Activated CD4-positive, CD25-positive, alpha-beta regulatory T cell treated with anti-CD3 and anti-CD28 coated beads, Interleukin-2, amount 50 U/mL, for 72 hours (primary cell): ENCODE data around the gene KCNQ1.

Source experiments
- DNase-seq: peaks from one replicate; pipeline ENCODE4 v3.0.0; 2021

The KCNQ1 gene

GRCh38 chr11:2444821-2445745 is at the start of gene KCNQ1:
KCNQ1 (plus strand) TSS chr11:2445008; CDS start chr11:2445099, 91 bp downstream.
- peak; percentile 66 for DNase-seq

GRCh38 chr11:2395211-2395730 is 49.5 kb upstream of the KCNQ1 start:
- no peak for DNase-seq

GRCh38 chr11:2395856-2396255 is 49.0 kb upstream of the KCNQ1 start:
- DNase-seq = no peak

- DNase-seq = no peak
These were observed 48.3 kb upstream of the KCNQ1 start for GRCh38 chr11:2396471-2396870.

GRCh38 chr11:2397005-2397404 is 47.8 kb upstream of the KCNQ1 start:
- DNase-seq = no peak

- no peak for DNase-seq
These were observed 46.0 kb upstream of the KCNQ1 start for GRCh38 chr11:2398664-2399355.

GRCh38 chr11:2399488-2400068 is 45.2 kb upstream of the KCNQ1 start:
- peak; percentile 45 for DNase-seq

GRCh38 chr11:2400069-2400761 is 44.6 kb upstream of the KCNQ1 start, which contains the start of gene TSSC4:
TSSC4 (plus strand) TSS chr11:2400750; CDS start chr11:2402634, 1,884 bp downstream.
- peak; percentile 99 for DNase-seq

- DNase-seq = no peak
These were observed 43.9 kb upstream of the KCNQ1 start for GRCh38 chr11:2400762-2401435.

GRCh38 chr11:2401436-2401984 is 43.3 kb upstream of the KCNQ1 start:
- no peak for DNase-seq

- DNase-seq = no peak
These were observed 42.7 kb upstream of the KCNQ1 start for GRCh38 chr11:2402106-2402505.

GRCh38 chr11:2402890-2403645 is 41.7 kb upstream of the KCNQ1 start:
- no peak for DNase-seq

GRCh38 chr11:2404735-2405196 is 40.0 kb upstream of the KCNQ1 start:
- no peak for DNase-seq

GRCh38 chr11:2406451-2406850 is 38.4 kb upstream of the KCNQ1 start:
- DNase-seq = no peak

GRCh38 chr11:2406878-2407410 is 37.9 kb upstream of the KCNQ1 start:
- no peak for DNase-seq

GRCh38 chr11:2408671-2409070 is 36.1 kb upstream of the KCNQ1 start:
- no peak for DNase-seq

GRCh38 chr11:2409126-2409525 is 35.7 kb upstream of the KCNQ1 start:
- no peak for DNase-seq

GRCh38 chr11:2409611-2410468 is 35.0 kb upstream of the KCNQ1 start:
- no peak for DNase-seq

GRCh38 chr11:2410616-2411015 is 34.2 kb upstream of the KCNQ1 start:
- DNase-seq = no peak
